GM13977 (cell line): ENCODE data around the gene CEMIP2.

Experiments
- DNase-seq: peaks from one replicate; pipeline ENCODE4 v3.0.0; 2012; ENCODE audit warnings: low spot score
- CTCF ChIP-seq: IDR thresholded peaks from 2 replicates; pipeline ENCODE4 v1.5.1; 2012; ENCODE audit warnings: mild to moderate bottlenecking, control low read depth; ENCODE audit not compliant: insufficient read depth; ENCODE audit errors: extremely low read depth, missing control alignments
- in situ Hi-C: fragments of 300-500 bp; cut with MboI; formaldehyde crosslinking; loops from one replicate; pipeline ENCODE4 v1.12.0; 2022; ENCODE audit warnings: low sequenced_read_pairs, low pct_unique_long_range_greater_than_20kb, mixed read lengths, inconsistent platforms; ENCODE audit not compliant: unreplicated experiment

Gene CEMIP2

GRCh38 chr9:71681104-71681707, 87.1 kb downstream of the CEMIP2 start:
- no peak for TF ChIP-seq CTCF
- in situ Hi-C loops, result no loop called here
- DNase-seq, result no peak

- TF ChIP-seq CTCF, result no peak
- no peak for DNase-seq
- in situ Hi-C loops, result no loop called here
Observed at GRCh38 chr9:71680189-71680980, 87.9 kb downstream of the CEMIP2 start.

- in situ Hi-C loops, result no loop called here
- no peak for TF ChIP-seq CTCF
- no peak for DNase-seq
Observed at GRCh38 chr9:71678999-71679398, 89.3 kb downstream of the CEMIP2 start.

GRCh38 chr9:71677209-71677608, 91.1 kb downstream of the CEMIP2 start:
- TF ChIP-seq CTCF, result no peak
- in situ Hi-C loops, result no loop called here
- no peak for DNase-seq

GRCh38 chr9:71676460-71676859, 91.9 kb downstream of the CEMIP2 start:
- no peak for TF ChIP-seq CTCF
- DNase-seq, result no peak
- in situ Hi-C loops, result no loop called here

GRCh38 chr9:71675857-71676165, 92.5 kb downstream of the CEMIP2 start:
- TF ChIP-seq CTCF, result no peak
- no peak for DNase-seq
- in situ Hi-C loops, result no loop called here
